Vagina (tissue), 2 donors: ENCODE data around the gene IER5. TPM values are rescaled to one million over a fixed set of nuclear protein-coding genes. Genes with fewer than 3 reads are reported as not detected.

Source experiments
- DNase-seq, 2 donors: peaks; one replicate each; pipeline ENCODE4 v3.0.0-alpha.2; 2017; ENCODE audit errors: extremely low spot score in 2 of 2
- H3K27ac ChIP-seq: fragments of 200-600 bp; sonication (generic); one replicate; pipeline ENCODE4 v1.5.1; 2019
- H3K27me3 ChIP-seq: fragments of 200-600 bp; sonication (generic); one replicate; pipeline ENCODE4 v1.5.1; 2019
- H3K36me3 ChIP-seq, 2 donors: fragments of 200-600 bp; sonication (generic); one replicate each; pipeline ENCODE4 v1.5.1; 2017 to 2019
- H3K4me1 ChIP-seq: fragments of 200-600 bp; sonication (generic); one replicate; pipeline ENCODE4 v1.5.1; 2019
- H3K4me3 ChIP-seq, 2 donors: fragments of 200-600 bp; sonication (generic); 1 replicate in 1 of 2; 2 replicates in 1 of 2; pipeline ENCODE4 v1.5.1; 2016 to 2019
- H3K9me3 ChIP-seq: fragments of 200-600 bp; sonication (generic); one replicate; pipeline ENCODE4 v1.5.1; 2019
- CTCF ChIP-seq, 3 experiments: fragments of 450-650 bp in 2 of 3; fragments of 200-600 bp in 1 of 3; sonication (generic) in 1 of 3; IDR thresholded peaks; one replicate each; pipeline ENCODE4 v1.5.1; 2017 to 2019; ENCODE audit warnings: antibody characterized with exemption in 3 of 3, mild to moderate bottlenecking in 2 of 3, moderate library complexity in 2 of 3
- POLR2A ChIP-seq, 2 donors: fragments of 450-650 bp; IDR thresholded peaks; one replicate each; pipeline ENCODE4 v1.6.1; 2017; ENCODE audit warnings: antibody characterized with exemption in 2 of 2, mild to moderate bottlenecking in 2 of 2, moderate library complexity in 2 of 2
- POLR2AphosphoS5 ChIP-seq, 2 donors: sonication (generic); formaldehyde crosslinking; IDR thresholded peaks; one replicate each; pipeline ENCODE4 v1.9.0; 2017; ENCODE audit warnings: antibody characterized with exemption in 2 of 2, mild to moderate bottlenecking in 2 of 2, low read depth in 1 of 2; ENCODE audit not compliant: insufficient read depth in 1 of 2
- intact Hi-C: fragments of 100-400 bp; cut with DNase I; formaldehyde crosslinking; loops from one replicate; pipeline ENCODE4 v1.15.1; 2023
- total RNA-seq: library from RNA; depleted of rRNA; stranded (reverse); fragments of >200 nt; gene quantifications from one replicate; pipeline ENCODE4 v1.2.3, GENCODE V29; 2016

IER5 gene
- total RNA-seq, 1 donor from 2014 or later: 13.0 TPM

GRCh38 chr1:181119093-181119989, 30.8 kb downstream of the IER5 start:
- no peaks in the 10 kb centered on the region for H3K36me3 ChIP-seq
- no peak overlapping the region for H3K27ac ChIP-seq
- DNase-seq: no peak
- H3K9me3 ChIP-seq: no peaks in the 10 kb centered on the region
- intact Hi-C loops: no loop called here
- no peaks in the 10 kb centered on the region for H3K27me3 ChIP-seq
- peak in 1 of 2 donors; percentile 49 for TF ChIP-seq POLR2AphosphoS5 (IDR thresholded peaks at IDR 0.05; ENCODE audit: insufficient read depth in 1 of 2, low read depth in 1 of 2)
- no peak for TF ChIP-seq CTCF (IDR thresholded peaks at IDR 0.05)
- no peak for TF ChIP-seq POLR2A (IDR thresholded peaks at IDR 0.05)
- H3K4me1 ChIP-seq: peaks cover 13% of the 10 kb centered on the region
- no peak overlapping the region for H3K4me3 ChIP-seq

- no peak overlapping the region for H3K27ac ChIP-seq
- no peaks in the 10 kb centered on the region for H3K27me3 ChIP-seq
- no peak for DNase-seq
- intact Hi-C loops: no loop called here
- no peaks in the 10 kb centered on the region for H3K36me3 ChIP-seq
- H3K9me3 ChIP-seq: no peaks in the 10 kb centered on the region
- TF ChIP-seq POLR2A (IDR thresholded peaks at IDR 0.05): no peak
- TF ChIP-seq POLR2AphosphoS5 (IDR thresholded peaks at IDR 0.05; ENCODE audit: insufficient read depth in 1 of 2, low read depth in 1 of 2): no peak
- TF ChIP-seq CTCF (IDR thresholded peaks at IDR 0.05): no peak
- no peak overlapping the region for H3K4me3 ChIP-seq
- peaks cover 13% of the 10 kb centered on the region for H3K4me1 ChIP-seq
These were observed 32.4 kb downstream of the IER5 start for GRCh38 chr1:181120924-181121323.

GRCh38 chr1:181121498-181121897, 33.0 kb downstream of the IER5 start:
- H3K4me1 ChIP-seq: peaks cover 13% of the 10 kb centered on the region
- no peak for DNase-seq
- no peak overlapping the region for H3K27ac ChIP-seq
- H3K27me3 ChIP-seq: no peaks in the 10 kb centered on the region
- intact Hi-C loops: no loop called here
- no peaks in the 10 kb centered on the region for H3K36me3 ChIP-seq
- H3K9me3 ChIP-seq: no peaks in the 10 kb centered on the region
- H3K4me3 ChIP-seq: no peak overlapping the region
- TF ChIP-seq CTCF (IDR thresholded peaks at IDR 0.05) (no peak), POLR2AphosphoS5 (IDR thresholded peaks at IDR 0.05; ENCODE audit: insufficient read depth in 1 of 2, low read depth in 1 of 2) (no peak), POLR2A (IDR thresholded peaks at IDR 0.05) (no peak)

- no peaks in the 10 kb centered on the region for H3K27me3 ChIP-seq
- peaks cover 13% of the 10 kb centered on the region for H3K4me1 ChIP-seq
- H3K9me3 ChIP-seq: no peaks in the 10 kb centered on the region
- intact Hi-C loops: no loop called here
- DNase-seq: no peak
- no peak for TF ChIP-seq POLR2AphosphoS5 (IDR thresholded peaks at IDR 0.05; ENCODE audit: insufficient read depth in 1 of 2, low read depth in 1 of 2)
- no peak for TF ChIP-seq CTCF (IDR thresholded peaks at IDR 0.05)
- TF ChIP-seq POLR2A (IDR thresholded peaks at IDR 0.05): no peak
- no peak overlapping the region for H3K27ac ChIP-seq
- no peaks in the 10 kb centered on the region for H3K36me3 ChIP-seq
- H3K4me3 ChIP-seq: no peak overlapping the region
These were observed 33.7 kb downstream of the IER5 start for GRCh38 chr1:181122222-181122621.

GRCh38 chr1:181123173-181123572, 34.7 kb downstream of the IER5 start:
- H3K27me3 ChIP-seq: no peaks in the 10 kb centered on the region
- intact Hi-C loops: no loop called here
- H3K4me3 ChIP-seq: no peak overlapping the region
- TF ChIP-seq POLR2A (IDR thresholded peaks at IDR 0.05) (no peak), POLR2AphosphoS5 (IDR thresholded peaks at IDR 0.05; ENCODE audit: insufficient read depth in 1 of 2, low read depth in 1 of 2) (no peak), CTCF (IDR thresholded peaks at IDR 0.05) (no peak)
- H3K9me3 ChIP-seq: no peaks in the 10 kb centered on the region
- DNase-seq: no peak
- H3K27ac ChIP-seq: no peak overlapping the region
- peaks cover 5% of the 10 kb centered on the region for H3K4me1 ChIP-seq
- no peaks in the 10 kb centered on the region for H3K36me3 ChIP-seq
